ENCODE measurements around the gene CASP4. TPM values are rescaled to one million over a fixed set of nuclear protein-coding genes. Genes with fewer than 3 reads are reported as not detected.
"Not testable (repeated sequence)": the region's sequence is repeated elsewhere in the genome, so short reads cannot be mapped to it uniquely, and the experiment has no call there.

Gene CASP4
- total RNA-seq, 2 experiments from 2014 or later, result 47.9 to 48.7 TPM

GRCh38 chr11:104979839-104980238 lies 11.5 kb upstream of the CASP4 start:
- no peak overlapping the region for H3K4me3 Mint-ChIP-seq
- H3K27ac Mint-ChIP-seq, result no peak overlapping the region
- CTCF ChIA-PET, result no interaction called here
- H3K9me3 Mint-ChIP-seq, result no peaks in the 10 kb centered on the region
- H3K27me3 Mint-ChIP-seq (ENCODE audit: low read depth), result no peaks in the 10 kb centered on the region
- DNase-seq, result no peak
- peaks cover 3% of the 10 kb centered on the region for H3K4me1 Mint-ChIP-seq (ENCODE audit: low read depth)
- intact Hi-C loops (cut with micrococcal nuclease), result no loop called here
- H3K36me3 Mint-ChIP-seq (ENCODE audit: low read depth), result no peaks in the 10 kb centered on the region

- Mint-ChIP-seq H3K9me3 (peaks cover 14% of the 10 kb centered on the region), H3K4me1 (ENCODE audit: low read depth) (peaks cover 8% of the 10 kb centered on the region), H3K4me3 (no peak overlapping the region), H3K27ac (no peak overlapping the region), H3K27me3 (ENCODE audit: low read depth) (no peaks in the 10 kb centered on the region), H3K36me3 (ENCODE audit: low read depth) (no peaks in the 10 kb centered on the region)
- DNase-seq, result no peak
- CTCF ChIA-PET, result interaction anchor here (1.2 kb wide), 1 partner anchor 100 kb away, joined by 3 read pairs; no protein-coding TSS in a partner anchor
- intact Hi-C loops (cut with micrococcal nuclease), result no loop called here
Observed at GRCh38 chr11:104973616-104974015, 5.2 kb upstream of the CASP4 start.

GRCh38 chr11:104972924-104973323 lies 4.5 kb upstream of the CASP4 start:
- H3K9me3 Mint-ChIP-seq, result peaks cover 14% of the 10 kb centered on the region
- DNase-seq; intact Hi-C loops (cut with micrococcal nuclease); H3K27me3 Mint-ChIP-seq (ENCODE audit: low read depth); H3K4me1 Mint-ChIP-seq (ENCODE audit: low read depth); H3K4me3 Mint-ChIP-seq; H3K27ac Mint-ChIP-seq; CTCF ChIA-PET; H3K36me3 Mint-ChIP-seq (ENCODE audit: low read depth): not testable (repeated sequence)

GRCh38 chr11:104970756-104971155 lies 2.4 kb upstream of the CASP4 start:
- intact Hi-C loops (cut with micrococcal nuclease), result no loop called here
- CTCF ChIA-PET, result interaction anchor here (1.2 kb wide), 1 partner anchor 30 kb away, joined by 4 read pairs; no protein-coding TSS in a partner anchor
- Mint-ChIP-seq H3K27ac (no peak overlapping the region), H3K27me3 (ENCODE audit: low read depth) (no peaks in the 10 kb centered on the region), H3K9me3 (peaks cover 14% of the 10 kb centered on the region), H3K4me3 (no peak overlapping the region), H3K4me1 (ENCODE audit: low read depth) (peaks cover 20% of the 10 kb centered on the region), H3K36me3 (ENCODE audit: low read depth) (peaks cover 6% of the 10 kb centered on the region)
- DNase-seq, result no peak

- intact Hi-C loops (cut with micrococcal nuclease), result loop anchor here (1.0 to 5.0 kb wide), 10 partner anchors 13 to 328 kb away; partner anchors contain the start of genes CARD16 and CASP1
- Mint-ChIP-seq H3K36me3 (ENCODE audit: low read depth) (peaks cover 15% of the 10 kb centered on the region), H3K27ac (peak overlapping the region; percentile 91), H3K27me3 (ENCODE audit: low read depth) (no peaks in the 10 kb centered on the region), H3K4me3 (peak overlapping the region; percentile 86), H3K9me3 (peaks cover 13% of the 10 kb centered on the region), H3K4me1 (ENCODE audit: low read depth) (peaks cover 29% of the 10 kb centered on the region)
- CTCF ChIA-PET, result interaction anchor here (1.1 to 1.2 kb wide), 2 partner anchors 22 to 32 kb away, joined by 4 read pairs; no protein-coding TSS in a partner anchor
- DNase-seq, result no peak
Observed at GRCh38 chr11:104968856-104969776, 742 bp upstream of the CASP4 start.

- Mint-ChIP-seq H3K36me3 (ENCODE audit: low read depth) (peaks cover 27% of the 10 kb centered on the region), H3K27me3 (ENCODE audit: low read depth) (no peaks in the 10 kb centered on the region), H3K9me3 (peaks cover 9% of the 10 kb centered on the region), H3K27ac (peak overlapping the region; percentile 91), H3K4me1 (ENCODE audit: low read depth) (peaks cover 40% of the 10 kb centered on the region), H3K4me3 (peak overlapping the region; percentile 86)
- intact Hi-C loops (cut with micrococcal nuclease), result loop anchor here (1.0 to 5.0 kb wide), 10 partner anchors 11 to 329 kb away; partner anchors contain the start of genes CARD16 and CASP1
- CTCF ChIA-PET, result interaction anchor here (0.6 to 1.8 kb wide), 3 partner anchors 17 to 382 kb away, joined by 3 to 5 read pairs (median 4); no protein-coding TSS in a partner anchor
- no peak for DNase-seq
Observed at GRCh38 chr11:104967534-104968354, 630 bp downstream of the CASP4 start.

GRCh38 chr11:104965735-104966134 lies 2.6 kb downstream of the CASP4 start:
- peaks cover 39% of the 10 kb centered on the region for H3K36me3 Mint-ChIP-seq (ENCODE audit: low read depth)
- no peak for DNase-seq
- CTCF ChIA-PET, result no interaction called here
- H3K4me3 Mint-ChIP-seq, result no peak overlapping the region
- peaks cover 8% of the 10 kb centered on the region for H3K9me3 Mint-ChIP-seq
- intact Hi-C loops (cut with micrococcal nuclease), result loop anchor here (5.0 kb wide), 1 partner anchor 168 kb away; no protein-coding TSS in a partner anchor
- peaks cover 52% of the 10 kb centered on the region for H3K4me1 Mint-ChIP-seq (ENCODE audit: low read depth)
- H3K27ac Mint-ChIP-seq, result no peak overlapping the region
- no peaks in the 10 kb centered on the region for H3K27me3 Mint-ChIP-seq (ENCODE audit: low read depth)

- no peak for DNase-seq
- Mint-ChIP-seq H3K36me3 (ENCODE audit: low read depth) (peaks cover 39% of the 10 kb centered on the region), H3K27me3 (ENCODE audit: low read depth) (no peaks in the 10 kb centered on the region), H3K9me3 (peaks cover 8% of the 10 kb centered on the region), H3K4me3 (no peak overlapping the region), H3K27ac (no peak overlapping the region), H3K4me1 (ENCODE audit: low read depth) (peaks cover 59% of the 10 kb centered on the region)
- CTCF ChIA-PET, result no interaction called here
- intact Hi-C loops (cut with micrococcal nuclease), result no loop called here
Observed at GRCh38 chr11:104964247-104964646, 4.1 kb downstream of the CASP4 start.

- no peak for DNase-seq
- CTCF ChIA-PET, result no interaction called here
- no peak overlapping the region for H3K27ac Mint-ChIP-seq
- intact Hi-C loops (cut with micrococcal nuclease), result no loop called here
- peaks cover 44% of the 10 kb centered on the region for H3K36me3 Mint-ChIP-seq (ENCODE audit: low read depth)
- H3K4me3 Mint-ChIP-seq, result no peak overlapping the region
- H3K4me1 Mint-ChIP-seq (ENCODE audit: low read depth), result peaks cover 66% of the 10 kb centered on the region
- H3K27me3 Mint-ChIP-seq (ENCODE audit: low read depth), result no peaks in the 10 kb centered on the region
- peaks cover 8% of the 10 kb centered on the region for H3K9me3 Mint-ChIP-seq
Observed at GRCh38 chr11:104962852-104963251, 5.5 kb downstream of the CASP4 start.

- H3K27me3 Mint-ChIP-seq (ENCODE audit: low read depth), result no peaks in the 10 kb centered on the region
- intact Hi-C loops (cut with micrococcal nuclease), result no loop called here
- no peaks in the 10 kb centered on the region for H3K9me3 Mint-ChIP-seq
- CTCF ChIA-PET, result interaction anchor here (1.0 kb wide), 1 partner anchor 26 kb away, joined by 3 read pairs; no protein-coding TSS in a partner anchor
- no peak for DNase-seq
- H3K4me3 Mint-ChIP-seq, result no peak overlapping the region
- peaks cover 32% of the 10 kb centered on the region for H3K36me3 Mint-ChIP-seq (ENCODE audit: low read depth)
- no peak overlapping the region for H3K27ac Mint-ChIP-seq
- peaks cover 55% of the 10 kb centered on the region for H3K4me1 Mint-ChIP-seq (ENCODE audit: low read depth)
Observed at GRCh38 chr11:104957280-104957679, 11.1 kb downstream of the CASP4 start.

GRCh38 chr11:104956528-104956927 lies 11.8 kb downstream of the CASP4 start:
- H3K4me3 Mint-ChIP-seq, result no peak overlapping the region
- H3K27ac Mint-ChIP-seq, result no peak overlapping the region
- peaks cover 50% of the 10 kb centered on the region for H3K4me1 Mint-ChIP-seq (ENCODE audit: low read depth)
- DNase-seq, result no peak
- H3K36me3 Mint-ChIP-seq (ENCODE audit: low read depth), result peaks cover 26% of the 10 kb centered on the region
- CTCF ChIA-PET, result interaction anchor here (0.7 to 0.8 kb wide), 2 partner anchors 77 to 897 kb away, joined by 3 read pairs; no protein-coding TSS in a partner anchor
- no peaks in the 10 kb centered on the region for H3K27me3 Mint-ChIP-seq (ENCODE audit: low read depth)
- intact Hi-C loops (cut with micrococcal nuclease), result loop anchor here (1.0 kb wide), 1 partner anchor 12 kb away; the partner anchor contains the start of gene CASP4
- H3K9me3 Mint-ChIP-seq, result no peaks in the 10 kb centered on the region

- DNase-seq, result peak; percentile 47
- Mint-ChIP-seq H3K27ac (peak overlapping the region; percentile 6), H3K36me3 (ENCODE audit: low read depth) (peaks cover 64% of the 10 kb centered on the region), H3K4me3 (no peak overlapping the region), H3K4me1 (ENCODE audit: low read depth) (peaks cover 7% of the 10 kb centered on the region), H3K27me3 (ENCODE audit: low read depth) (no peaks in the 10 kb centered on the region), H3K9me3 (no peaks in the 10 kb centered on the region)
- CTCF ChIA-PET, result interaction anchor here (0.9 to 2.3 kb wide), 5 partner anchors 16 to 71 kb away, joined by 3 to 8 read pairs (median 4); no protein-coding TSS in a partner anchor
- intact Hi-C loops (cut with micrococcal nuclease), result loop anchor here (1.0 kb wide), 4 partner anchors 21 to 915 kb away; partner anchors contain the start of gene CASP4
Observed at GRCh38 chr11:104946907-104947306, 21.5 kb downstream of the CASP4 start.
